CD4-positive, alpha-beta T cell treated with Interleukin-2 at 100 ng/mL for 4 hours (primary cell): ENCODE data around the gene B4GALT1.

Experiments
- DNase-seq: peaks from one replicate; pipeline ENCODE4 v3.0.0-alpha.2; 2020; ENCODE audit warnings: low spot score

B4GALT1 gene

GRCh38 chr9:33123407-33124031 is 43.6 kb downstream of the B4GALT1 start:
- DNase-seq, result no peak

DNA sequence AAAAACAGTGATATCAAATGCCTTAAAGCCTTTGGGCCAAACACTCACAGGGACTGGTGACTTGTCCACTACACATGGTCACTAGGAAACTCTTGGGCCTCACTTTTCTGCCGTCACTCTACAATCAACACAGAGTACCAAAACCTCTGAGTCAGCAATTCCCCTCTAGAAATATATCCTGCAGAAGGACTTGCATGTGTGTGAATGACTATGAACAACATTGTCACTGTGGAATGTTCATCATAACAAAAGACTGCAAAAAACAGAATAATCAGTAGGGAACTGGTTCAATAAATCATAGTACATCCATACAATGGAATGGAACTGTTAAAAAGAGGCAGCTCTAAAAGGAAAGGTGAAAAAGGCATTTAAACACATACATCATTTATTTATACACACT is 46.5 kb downstream of the B4GALT1 start:
- DNase-seq, result no peak

DNA sequence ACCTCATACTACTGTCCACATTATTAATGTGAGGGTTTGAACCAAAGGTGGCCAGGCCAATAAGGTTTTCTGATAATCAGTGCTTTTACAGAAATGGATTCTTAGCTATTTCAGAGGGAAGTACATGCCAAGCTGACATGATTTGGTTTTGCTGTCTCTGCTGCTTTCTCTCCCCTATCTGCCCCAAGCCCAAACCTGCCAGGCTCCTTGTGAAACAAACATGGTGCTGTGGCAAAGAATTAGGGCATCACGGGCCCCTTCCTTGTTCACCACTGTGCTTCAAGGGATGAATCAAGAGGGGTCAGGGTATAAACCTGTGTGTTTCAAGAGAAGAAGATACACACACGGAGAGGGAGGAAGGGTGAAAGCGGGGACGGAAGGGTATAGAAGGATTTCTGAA is 49.3 kb downstream of the B4GALT1 start:
- no peak for DNase-seq

- DNase-seq, result no peak
Measured at GRCh38 chr9:33117306-33117705, 49.8 kb downstream of the B4GALT1 start.

- DNase-seq, result no peak
Measured at GRCh38 chr9:33116860-33117259, 50.3 kb downstream of the B4GALT1 start.

DNA sequence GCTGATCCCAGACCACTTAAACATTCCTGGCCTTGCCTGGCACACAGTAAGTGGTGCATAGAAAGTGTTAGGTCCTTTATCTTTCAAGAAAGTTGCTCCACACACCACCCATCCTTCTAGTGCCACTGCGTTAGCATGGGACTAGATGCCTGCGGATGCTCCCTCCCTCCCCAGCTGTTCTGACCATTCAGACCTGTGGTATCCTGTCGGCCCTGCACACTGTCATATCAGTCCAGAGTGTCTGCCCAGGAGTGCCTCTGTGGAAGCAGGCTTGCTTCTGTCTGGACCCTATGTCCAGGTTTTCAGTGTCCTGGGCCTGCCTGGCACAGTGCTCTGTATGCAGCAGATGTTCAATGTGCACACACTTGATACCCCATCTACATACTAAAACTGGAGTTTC is 52.4 kb downstream of the B4GALT1 start:
- DNase-seq, result no peak

- no peak for DNase-seq
Measured at GRCh38 chr9:33113799-33114547, 53.2 kb downstream of the B4GALT1 start.

DNA sequence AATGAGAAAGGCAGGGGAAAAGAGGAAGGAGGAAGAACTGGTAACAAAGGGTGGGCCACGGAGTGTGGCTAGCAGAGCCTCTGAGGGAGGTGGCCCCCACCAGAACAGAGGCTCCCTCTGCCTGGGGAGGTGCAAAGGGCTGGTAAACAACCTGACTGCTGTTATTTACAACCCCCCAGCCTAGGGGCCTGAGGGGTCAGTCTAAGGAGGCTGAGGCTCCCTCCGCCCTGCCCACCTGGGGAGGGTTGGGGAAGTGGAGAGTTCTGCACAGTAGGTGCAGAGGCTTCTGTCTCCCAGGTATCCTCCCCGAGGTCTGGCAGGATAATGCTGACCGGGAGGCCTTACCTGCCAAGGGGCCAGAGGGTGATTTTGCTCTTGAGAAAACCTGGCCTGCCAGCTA is 55.0 kb downstream of the B4GALT1 start:
- DNase-seq, result no peak

DNA sequence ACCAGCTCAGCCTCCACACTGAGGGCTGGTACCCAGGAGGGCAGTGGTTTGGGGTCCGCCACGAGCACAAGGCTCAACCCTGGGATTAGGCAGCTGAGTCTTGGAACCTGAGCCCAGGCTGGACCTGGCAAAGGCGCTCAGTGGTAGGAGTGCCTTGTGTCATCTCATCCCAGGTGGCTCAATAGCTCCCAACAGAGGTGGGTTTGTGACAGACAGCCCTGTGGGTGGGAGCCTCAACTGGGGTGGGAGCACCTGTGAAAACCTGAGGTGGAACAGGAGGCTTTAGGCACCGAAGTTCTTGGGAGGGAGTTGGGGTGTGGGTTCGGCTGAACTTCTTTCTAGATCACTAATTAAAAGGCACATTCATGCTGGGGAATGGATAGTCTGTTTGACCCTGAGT is 55.5 kb downstream of the B4GALT1 start:
- no peak for DNase-seq

GRCh38 chr9:33110686-33111085 is 56.5 kb downstream of the B4GALT1 start:
- DNase-seq, result no peak

GRCh38 chr9:33109850-33110595 is 57.1 kb downstream of the B4GALT1 start:
- DNase-seq, result no peak

DNA sequence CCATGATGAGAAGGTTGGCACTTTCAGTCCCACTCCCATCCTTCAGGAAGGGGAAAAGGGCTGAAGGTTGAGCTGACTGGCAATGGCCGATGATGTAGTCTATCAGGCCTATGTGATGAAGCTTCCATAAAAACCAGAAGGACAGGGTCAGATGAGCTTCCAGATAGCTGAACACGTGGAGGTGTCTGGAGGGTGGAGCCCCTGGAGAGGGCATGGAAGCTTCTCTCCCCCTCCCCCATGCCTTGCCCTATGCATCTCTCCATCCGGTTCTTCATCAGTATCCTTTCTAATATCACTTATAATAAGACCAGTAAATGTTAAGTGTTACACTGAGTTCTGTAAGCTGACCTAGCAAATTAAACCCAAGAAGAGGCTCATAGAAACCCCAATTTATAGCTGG is 58.0 kb downstream of the B4GALT1 start:
- no peak for DNase-seq

DNA sequence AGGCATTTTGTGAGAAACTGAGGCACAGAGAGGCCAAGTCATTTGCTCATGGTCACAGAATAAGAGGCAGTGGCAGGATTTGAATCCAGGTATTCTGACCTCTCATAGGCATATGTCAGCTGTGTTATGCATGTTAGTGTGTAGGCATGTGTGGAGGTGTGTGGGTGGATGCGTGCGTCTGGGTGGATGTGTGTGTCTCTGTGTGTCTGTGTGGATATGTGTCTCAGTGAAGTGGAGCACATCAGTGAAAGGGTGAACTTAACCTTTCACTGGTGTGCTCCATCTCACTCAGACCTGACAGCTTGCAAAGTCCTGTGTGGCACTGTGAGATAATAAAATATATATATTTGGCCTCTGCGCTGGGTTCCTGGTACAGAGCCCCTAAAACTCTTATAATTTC is 58.7 kb downstream of the B4GALT1 start:
- no peak for DNase-seq

- no peak for DNase-seq
Measured at GRCh38 chr9:33107762-33108161, 59.4 kb downstream of the B4GALT1 start.

- DNase-seq, result no peak
Measured at GRCh38 chr9:33106827-33107621, 60.1 kb downstream of the B4GALT1 start.

GRCh38 chr9:33106372-33106771 is 60.8 kb downstream of the B4GALT1 start:
- no peak for DNase-seq

- DNase-seq, result no peak
Measured at GRCh38 chr9:33105959-33106358, 61.2 kb downstream of the B4GALT1 start.

DNA sequence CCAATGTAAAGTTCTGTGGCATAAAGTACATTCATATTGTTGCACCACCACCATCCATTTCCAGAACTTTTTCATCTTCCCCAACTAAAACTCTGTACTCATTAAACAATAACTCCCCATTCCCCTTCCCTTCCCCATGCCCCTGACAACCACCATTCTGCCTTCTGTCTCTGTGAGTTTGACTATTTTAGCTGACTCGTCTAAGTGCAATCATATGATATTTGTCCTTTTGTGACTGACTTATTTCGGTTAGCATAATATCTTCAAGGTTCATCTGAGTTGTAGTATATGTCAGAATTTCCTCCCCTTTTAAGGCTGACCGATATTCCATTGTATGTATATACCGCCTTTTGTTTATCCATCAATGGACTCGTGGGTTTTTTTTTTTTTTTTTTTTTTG is 61.6 kb downstream of the B4GALT1 start:
- no peak for DNase-seq

GRCh38 chr9:33104401-33104800 is 62.7 kb downstream of the B4GALT1 start:
- DNase-seq, result no peak

GRCh38 chr9:33103501-33104281 is 63.4 kb downstream of the B4GALT1 start:
- no peak for DNase-seq

- DNase-seq, result no peak
Measured at GRCh38 chr9:33102551-33103210, 64.5 kb downstream of the B4GALT1 start.
